OCI-LY1 (cell line): ENCODE results near the gene SCNN1B.
"Not testable (repeated sequence)": the region's sequence is repeated elsewhere in the genome, so short reads cannot be mapped to it uniquely, and the experiment has no call there.

Experiments
- H2AFZ ChIP-seq: fragments of 200-600 bp; sonication (generic), shearing (Covaris generic); 2 replicates; pipeline ENCODE4 v1.6.0; 2014; ENCODE audit warnings: antibody characterized with exemption, mild to moderate bottlenecking, low read length
- H3F3A ChIP-seq: fragments of 200-600 bp; sonication (generic), shearing (Covaris generic); 2 replicates; pipeline ENCODE4 v1.6.0; 2014; ENCODE audit warnings: mild to moderate bottlenecking, antibody characterized with exemption, low read length, moderate library complexity; ENCODE audit not compliant: insufficient read depth
- H3K27ac ChIP-seq: fragments of 200-600 bp; sonication (generic); 2 replicates; pipeline ENCODE4 v1.5.1; 2014; ENCODE audit warnings: low read length, mixed run types, mild to moderate bottlenecking, low read depth; ENCODE audit not compliant: poor library complexity, severe bottlenecking
- H3K27me3 ChIP-seq: fragments of 200-600 bp; sonication (generic); 2 replicates; pipeline ENCODE4 v1.6.0; 2014; ENCODE audit warnings: antibody characterized with exemption, mild to moderate bottlenecking, low read length, moderate library complexity; ENCODE audit not compliant: insufficient read depth
- H3K36me3 ChIP-seq: fragments of 200-600 bp; sonication (generic); 2 replicates; pipeline ENCODE4 v1.6.1; 2014; ENCODE audit warnings: mild to moderate bottlenecking, antibody characterized with exemption, low read length, moderate library complexity, mixed read lengths; ENCODE audit not compliant: insufficient read depth
- H3K4me1 ChIP-seq: fragments of 200-600 bp; sonication (generic); 2 replicates; pipeline ENCODE4 v1.5.1; 2014; ENCODE audit warnings: mild to moderate bottlenecking, low read length, moderate library complexity; ENCODE audit not compliant: insufficient read depth, severe bottlenecking
- H3K4me2 ChIP-seq: fragments of 200-600 bp; sonication (generic), shearing (Covaris generic); 2 replicates; pipeline ENCODE4 v1.6.1; 2014; ENCODE audit warnings: low read length
- H3K4me3 ChIP-seq: fragments of 200-600 bp; sonication (generic); 2 replicates; pipeline ENCODE4 v1.5.1; 2014; ENCODE audit warnings: low read length, low read depth, mild to moderate bottlenecking, mixed read lengths; ENCODE audit not compliant: poor library complexity, severe bottlenecking
- H3K79me2 ChIP-seq: fragments of 200-600 bp; shearing (Covaris generic); 2 replicates; pipeline ENCODE4 v1.6.1; 2016; ENCODE audit warnings: mixed run types, low read length, mixed read lengths; ENCODE audit not compliant: insufficient read depth
- H3K9ac ChIP-seq: fragments of 200-600 bp; sonication (generic), shearing (Covaris generic); 2 replicates; pipeline ENCODE4 v1.6.1; 2014; ENCODE audit warnings: mild to moderate bottlenecking, low read length, mixed read lengths
- H3K9me2 ChIP-seq: fragments of 200-600 bp; sonication (generic), shearing (Covaris generic); 2 replicates; pipeline ENCODE4 v1.6.1; 2014; ENCODE audit warnings: low read depth, mild to moderate bottlenecking, low read length, mixed read lengths
- H3K9me3 ChIP-seq: fragments of 200-600 bp; shearing (Covaris generic); 2 replicates; pipeline ENCODE4 v1.6.1; 2014; ENCODE audit warnings: low read length, mixed read lengths
- H4K20me1 ChIP-seq: fragments of 200-600 bp; sonication (generic), shearing (Covaris generic); 2 replicates; pipeline ENCODE4 v1.6.0; 2016; ENCODE audit warnings: mild to moderate bottlenecking, low read length; ENCODE audit not compliant: insufficient read depth
- CTCF ChIP-seq: fragments of 200-600 bp; sonication (generic), shearing (Covaris generic); IDR thresholded peaks from 2 replicates; pipeline ENCODE4 v1.5.1; 2017; ENCODE audit warnings: mild to moderate bottlenecking, antibody characterized with exemption, low read length, moderate library complexity, mixed read lengths
- EZH2 ChIP-seq: fragments of 200-600 bp; sonication (generic), shearing (Covaris generic); IDR thresholded peaks from 2 replicates; pipeline ENCODE4 v1.8.0; 2017; ENCODE audit warnings: borderline replicate concordance, mixed run types, mild to moderate bottlenecking, antibody characterized with exemption, low read length, moderate library complexity, mixed read lengths

The SCNN1B gene

GRCh38 chr16:23379707-23380106, 77.6 kb downstream of the SCNN1B start:
- H3K9me3 ChIP-seq = no peaks in the 10 kb centered on the region
- no peaks in the 10 kb centered on the region for H3K4me1 ChIP-seq
- no peak overlapping the region for H2AFZ ChIP-seq
- no peaks in the 10 kb centered on the region for H3K9me2 ChIP-seq
- H3K9ac ChIP-seq = no peak overlapping the region
- no peaks in the 10 kb centered on the region for H3K36me3 ChIP-seq
- no peak overlapping the region for H3K27ac ChIP-seq
- H3K4me3 ChIP-seq = no peak overlapping the region
- no peaks in the 10 kb centered on the region for H4K20me1 ChIP-seq
- no peaks in the 10 kb centered on the region for H3F3A ChIP-seq
- no peaks in the 10 kb centered on the region for H3K79me2 ChIP-seq
- H3K4me2 ChIP-seq = no peak overlapping the region
- no peaks in the 10 kb centered on the region for H3K27me3 ChIP-seq
- TF ChIP-seq CTCF (no peak), EZH2 (no peak)

- Histone ChIP-seq H3K4me2 (no peak overlapping the region), H3K27me3 (no peaks in the 10 kb centered on the region), H3F3A (no peaks in the 10 kb centered on the region), H3K4me3 (no peak overlapping the region), H3K4me1 (no peaks in the 10 kb centered on the region), H3K9me2 (no peaks in the 10 kb centered on the region), H3K79me2 (no peaks in the 10 kb centered on the region), H3K36me3 (no peaks in the 10 kb centered on the region), H4K20me1 (no peaks in the 10 kb centered on the region), H2AFZ (no peak overlapping the region), H3K27ac (no peak overlapping the region), H3K9ac (no peak overlapping the region), H3K9me3 (no peaks in the 10 kb centered on the region)
- TF ChIP-seq EZH2 (no peak), CTCF (no peak)
Measured at GRCh38 chr16:23380501-23380951, 78.4 kb downstream of the SCNN1B start.

GRCh38 chr16:23381702-23382101, 79.6 kb downstream of the SCNN1B start:
- H3K79me2 ChIP-seq, H3K4me1 ChIP-seq, H3K27me3 ChIP-seq, H3K4me3 ChIP-seq, H2AFZ ChIP-seq, H3K9me3 ChIP-seq, H3K4me2 ChIP-seq, H3K36me3 ChIP-seq, H3K9me2 ChIP-seq, H4K20me1 ChIP-seq, H3K27ac ChIP-seq, H3K9ac ChIP-seq, H3F3A ChIP-seq: not testable (repeated sequence)

GRCh38 chr16:23382279-23382678, 80.2 kb downstream of the SCNN1B start:
- Histone ChIP-seq H3K9ac (no peak overlapping the region), H3K79me2 (no peaks in the 10 kb centered on the region), H2AFZ (no peak overlapping the region), H3K27ac (no peak overlapping the region), H3K4me1 (no peaks in the 10 kb centered on the region), H3K9me2 (no peaks in the 10 kb centered on the region), H4K20me1 (no peaks in the 10 kb centered on the region), H3F3A (no peaks in the 10 kb centered on the region), H3K4me2 (no peak overlapping the region), H3K36me3 (no peaks in the 10 kb centered on the region), H3K9me3 (no peaks in the 10 kb centered on the region), H3K27me3 (no peaks in the 10 kb centered on the region), H3K4me3 (no peak overlapping the region)
- TF ChIP-seq CTCF (no peak), EZH2 (no peak)
